Lower lobe of right lung (tissue), 2 donors: Measurements from ENCODE around the gene PTPRN2. TPM values are rescaled to one million over a fixed set of nuclear protein-coding genes. Genes with fewer than 3 reads are reported as not detected.

ENCODE experiments used
- ATAC-seq, 2 donors: fragments of 200-7000 bp; cut with Tn5 transposase; one replicate each; pipeline ENCODE4 v1.9.1; 2020 to 2022; ENCODE audit warnings: mild to moderate bottlenecking in 2 of 2, moderate library complexity in 2 of 2
- DNase-seq: peaks from one replicate; pipeline ENCODE4 v3.0.0-alpha.2; 2020
- H3K27ac ChIP-seq: fragments of 200-600 bp; one replicate; pipeline ENCODE4 v1.8.0; 2022
- H3K27me3 ChIP-seq: fragments of 200-600 bp; one replicate; pipeline ENCODE4 v1.8.0; 2022; ENCODE audit warnings: low read depth
- H3K36me3 ChIP-seq: fragments of 200-600 bp; one replicate; pipeline ENCODE4 v1.8.0; 2022; ENCODE audit warnings: mild to moderate bottlenecking
- H3K4me1 ChIP-seq: fragments of 200-600 bp; one replicate; pipeline ENCODE4 v1.8.0; 2022
- H3K4me3 ChIP-seq: fragments of 200-600 bp; one replicate; pipeline ENCODE4 v1.8.0; 2022; ENCODE audit warnings: mild to moderate bottlenecking
- H3K9me3 ChIP-seq: fragments of 200-600 bp; one replicate; pipeline ENCODE4 v1.8.0; 2022
- intact Hi-C: fragments of 100-400 bp; cut with DNase I; formaldehyde crosslinking; loops from one replicate; pipeline ENCODE4 v1.11.0; 2022
- total RNA-seq: library from RNA; stranded (reverse); fragmentation: NEBNext Ultra II Directional; extraction: Animal tissue kit (Norgen Biotek cat#: 25700); gene quantifications from one replicate; pipeline ENCODE4 v1.2.1, GENCODE V29; 2021
- TF ChIP-seq, protein P1 (sequence below): fragments of 200-600 bp; IDR thresholded peaks from one replicate; pipeline ENCODE4 v1.8.0; 2022; ENCODE audit warnings: antibody characterized with exemption, mild to moderate bottlenecking
- donor health status: DM: no; HTN: yes; CAD: no; lungs with severe emphysema.

Gene PTPRN2
- total RNA-seq, 1 donor from 2014 or later = 6.8 TPM

DNA sequence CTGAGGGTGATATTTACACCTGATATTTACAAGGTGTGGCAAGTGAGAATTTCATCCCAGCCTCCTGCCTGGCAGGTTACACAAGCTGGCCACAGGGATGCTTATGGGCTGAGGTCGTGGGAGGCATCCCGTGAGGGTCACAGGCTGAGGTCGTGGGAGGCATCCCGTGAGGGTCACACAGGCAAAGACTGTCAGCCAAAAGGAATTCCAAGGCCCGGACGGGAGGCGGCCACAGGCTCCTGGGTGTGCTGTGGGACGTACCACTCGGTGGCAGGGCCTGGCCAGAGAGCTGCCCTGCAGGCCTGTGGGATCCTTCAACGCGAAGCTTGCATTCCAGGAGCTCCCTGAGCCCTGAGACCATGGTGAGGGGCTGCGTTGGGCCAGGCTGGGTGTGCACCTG, 790.3 kb downstream of the PTPRN2 start:
- no peaks in the 10 kb centered on the region for H3K9me3 ChIP-seq
- TF ChIP-seq, protein P1, sequence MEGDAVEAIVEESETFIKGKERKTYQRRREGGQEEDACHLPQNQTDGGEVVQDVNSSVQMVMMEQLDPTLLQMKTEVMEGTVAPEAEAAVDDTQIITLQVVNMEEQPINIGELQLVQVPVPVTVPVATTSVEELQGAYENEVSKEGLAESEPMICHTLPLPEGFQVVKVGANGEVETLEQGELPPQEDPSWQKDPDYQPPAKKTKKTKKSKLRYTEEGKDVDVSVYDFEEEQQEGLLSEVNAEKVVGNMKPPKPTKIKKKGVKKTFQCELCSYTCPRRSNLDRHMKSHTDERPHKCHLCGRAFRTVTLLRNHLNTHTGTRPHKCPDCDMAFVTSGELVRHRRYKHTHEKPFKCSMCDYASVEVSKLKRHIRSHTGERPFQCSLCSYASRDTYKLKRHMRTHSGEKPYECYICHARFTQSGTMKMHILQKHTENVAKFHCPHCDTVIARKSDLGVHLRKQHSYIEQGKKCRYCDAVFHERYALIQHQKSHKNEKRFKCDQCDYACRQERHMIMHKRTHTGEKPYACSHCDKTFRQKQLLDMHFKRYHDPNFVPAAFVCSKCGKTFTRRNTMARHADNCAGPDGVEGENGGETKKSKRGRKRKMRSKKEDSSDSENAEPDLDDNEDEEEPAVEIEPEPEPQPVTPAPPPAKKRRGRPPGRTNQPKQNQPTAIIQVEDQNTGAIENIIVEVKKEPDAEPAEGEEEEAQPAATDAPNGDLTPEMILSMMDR = no peak
- no peaks in the 10 kb centered on the region for H3K27me3 ChIP-seq
- H3K27ac ChIP-seq = no peak overlapping the region
- no peaks in the 10 kb centered on the region for H3K4me1 ChIP-seq
- peak; percentile 38 for DNase-seq
- intact Hi-C loops = no loop called here
- no peak overlapping the region for H3K4me3 ChIP-seq
- no peak for ATAC-seq
- no peaks in the 10 kb centered on the region for H3K36me3 ChIP-seq

GRCh38 chr7:157796846-157797245, 790.8 kb downstream of the PTPRN2 start:
- no peak overlapping the region for H3K27ac ChIP-seq

DNA sequence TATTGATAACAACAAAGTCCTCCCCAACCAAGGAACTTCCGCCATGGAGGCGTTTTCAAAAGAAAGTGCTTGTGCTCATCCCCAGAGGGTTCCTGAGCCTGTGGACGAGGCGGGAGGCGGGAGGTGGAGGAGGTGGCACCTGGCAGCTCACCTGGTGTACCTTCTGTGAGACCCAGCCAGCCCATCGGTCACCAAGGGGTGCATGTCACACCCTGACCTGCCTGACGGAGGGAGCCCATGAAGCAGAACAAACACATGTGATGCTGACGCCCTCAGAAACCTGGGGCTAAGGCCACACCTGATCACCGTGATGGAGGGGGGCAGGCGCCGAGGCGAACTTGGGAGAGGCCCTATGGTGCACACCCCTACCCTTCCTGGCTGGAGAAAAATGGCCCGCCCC, 792.0 kb downstream of the PTPRN2 start:
- DNase-seq (no peak), ATAC-seq (no peak)
- Histone ChIP-seq H3K36me3 (no peaks in the 10 kb centered on the region), H3K4me3 (no peak overlapping the region), H3K4me1 (no peaks in the 10 kb centered on the region), H3K9me3 (no peaks in the 10 kb centered on the region), H3K27ac (no peak overlapping the region), H3K27me3 (no peaks in the 10 kb centered on the region)
- TF ChIP-seq, protein P1 = no peak
- intact Hi-C loops = no loop called here

More at GRCh38 chr7:157796846-157797245, 790.8 kb downstream of the PTPRN2 start:
- Histone ChIP-seq H3K4me3 (no peak overlapping the region), H3K9me3 (no peaks in the 10 kb centered on the region), H3K4me1 (no peaks in the 10 kb centered on the region), H3K36me3 (no peaks in the 10 kb centered on the region), H3K27me3 (no peaks in the 10 kb centered on the region)
- DNase-seq (no peak), ATAC-seq (no peak)
- TF ChIP-seq, protein P1 = no peak
- intact Hi-C loops = no loop called here

- H3K27me3 ChIP-seq = no peaks in the 10 kb centered on the region
- no peaks in the 10 kb centered on the region for H3K4me1 ChIP-seq
- TF ChIP-seq, protein P1 = no peak
- H3K36me3 ChIP-seq = no peaks in the 10 kb centered on the region
- no peak for DNase-seq
- ATAC-seq = no peak
- no peaks in the 10 kb centered on the region for H3K9me3 ChIP-seq
- H3K27ac ChIP-seq = no peak overlapping the region
- no peak overlapping the region for H3K4me3 ChIP-seq
- intact Hi-C loops = no loop called here
Measured at GRCh38 chr7:157795199-157795598, 792.4 kb downstream of the PTPRN2 start.

- intact Hi-C loops = no loop called here
- Histone ChIP-seq H3K9me3 (no peaks in the 10 kb centered on the region), H3K4me1 (no peaks in the 10 kb centered on the region), H3K27ac (no peak overlapping the region), H3K36me3 (no peaks in the 10 kb centered on the region), H3K4me3 (no peak overlapping the region), H3K27me3 (no peaks in the 10 kb centered on the region)
- TF ChIP-seq, protein P1 = no peak
- no peak for ATAC-seq
- DNase-seq = no peak
Measured at GRCh38 chr7:157794746-157795065, 792.9 kb downstream of the PTPRN2 start.
